IMR-90 (cell line): ENCODE results near the gene CDKN1C. TPM values are rescaled to one million over a fixed set of nuclear protein-coding genes. Genes with fewer than 3 reads are reported as not detected.

Source experiments
- ATAC-seq: fragments of 200-7000 bp; cut with Tn5 transposase; 2 replicates; pipeline ENCODE4 v1.9.1; 2020; ENCODE audit warnings: low read depth, mild to moderate bottlenecking, moderate library complexity
- BruUV-seq: library from RNA; stranded (reverse); fragments of 400-500 nt; replicated peaks from 2 replicates; lab custom pipeline; 2021; lab: Mats Ljungman, UMichigan
- CTCF ChIA-PET: fragments of 300-600 bp; formaldehyde crosslinking; extraction: SDS; loops from one replicate; lab custom pipeline; 2021; ENCODE audit warnings: antibody characterized with exemption; lab: Yijun Ruan, JAX
- POLR2A ChIA-PET: fragments of 300-600 bp; sonication (Branson Sonifier 250); formaldehyde crosslinking; loops from one replicate; lab custom pipeline; 2022; ENCODE audit warnings: antibody characterized with exemption; ENCODE audit not compliant: unreplicated experiment; lab: Charles Lee
- DNase-seq: peaks from one replicate; pipeline ENCODE4 v3.0.0; 2013
- H2AFZ ChIP-seq: replicated peaks from 2 replicates; pipeline ENCODE3; 2013; ENCODE audit warnings: low read length, mild to moderate bottlenecking; ENCODE audit not compliant: poor library complexity
- H2AK5ac ChIP-seq: 2 replicates; pipeline ENCODE4 v1.6.1; 2013; ENCODE audit warnings: low read depth, low read length, inconsistent platforms
- H2AK9ac ChIP-seq: replicated peaks from 2 replicates; pipeline ENCODE3; 2013; ENCODE audit warnings: mild to moderate bottlenecking, low read depth, low read length, moderate library complexity; ENCODE audit not compliant: poor library complexity
- H2BK120ac ChIP-seq: 2 replicates; pipeline ENCODE4 v1.6.1; 2013; ENCODE audit warnings: low read depth, low read length, inconsistent platforms
- H2BK15ac ChIP-seq: 3 replicates; pipeline ENCODE4 v1.6.1; 2013; ENCODE audit warnings: low read depth, low read length, inconsistent platforms
- H2BK20ac ChIP-seq: 2 replicates; pipeline ENCODE4 v1.6.1; 2013; ENCODE audit warnings: low read depth, mild to moderate bottlenecking, inconsistent platforms, low read length, moderate library complexity
- H2BK5ac ChIP-seq: 2 replicates; pipeline ENCODE4 v1.6.1; 2013; ENCODE audit warnings: mild to moderate bottlenecking, low read depth, low read length, inconsistent platforms; ENCODE audit not compliant: poor library complexity, severe bottlenecking
- H3K14ac ChIP-seq: replicated peaks from 2 replicates; pipeline ENCODE4 v1.6.1; 2013; ENCODE audit warnings: low read depth, low read length, inconsistent platforms
- H3K18ac ChIP-seq: 2 replicates; pipeline ENCODE4 v1.6.1; 2013; ENCODE audit warnings: low read depth, low read length, control low read depth
- H3K23ac ChIP-seq: 2 replicates; pipeline ENCODE4 v1.6.1; 2013; ENCODE audit warnings: low read depth, low read length, inconsistent platforms
- H3K27ac ChIP-seq: 2 replicates; pipeline ENCODE4 v1.5.1; 2013; ENCODE audit warnings: mild to moderate bottlenecking, control low read depth, low read length; ENCODE audit not compliant: insufficient read depth
- H3K27me3 ChIP-seq: 2 replicates; pipeline ENCODE4 v1.6.1; 2013; ENCODE audit warnings: low read length; ENCODE audit not compliant: control insufficient read depth, insufficient read depth
- H3K36me3 ChIP-seq: 2 replicates; pipeline ENCODE4 v1.6.1; 2013; ENCODE audit warnings: low read length, mixed read lengths; ENCODE audit not compliant: control insufficient read depth, insufficient read depth
- H3K4ac ChIP-seq: 2 replicates; pipeline ENCODE4 v1.6.1; 2013; ENCODE audit warnings: low read depth, low read length, inconsistent platforms
- H3K4me1 ChIP-seq: 2 replicates; pipeline ENCODE4 v1.6.1; 2013; ENCODE audit warnings: low read length, mixed read lengths; ENCODE audit not compliant: control insufficient read depth, insufficient read depth
- H3K4me2 ChIP-seq: 2 replicates; pipeline ENCODE4 v1.6.1; 2013; ENCODE audit warnings: low read depth, mild to moderate bottlenecking, control low read depth, low read length, moderate library complexity
- H3K4me3 ChIP-seq: 2 replicates; pipeline ENCODE4 v1.5.1; 2013; ENCODE audit warnings: low read depth, mild to moderate bottlenecking, control low read depth, low read length, moderate library complexity; ENCODE audit not compliant: insufficient read depth
- H3K56ac ChIP-seq: 2 replicates; pipeline ENCODE4 v1.6.1; 2013; ENCODE audit warnings: low read length, inconsistent platforms; ENCODE audit not compliant: insufficient read depth; ENCODE audit errors: extremely low read depth
- H3K79me1 ChIP-seq, 2 experiments: 2 replicates each; pipeline ENCODE4 v1.6.1; 2013; ENCODE audit warnings: low read length in 2 of 2, inconsistent platforms in 1 of 2, low read depth in 1 of 2
- H3K9ac ChIP-seq: 2 replicates; pipeline ENCODE4 v1.6.1; 2013; ENCODE audit warnings: low read depth, low read length, control low read depth
- H3K9me1 ChIP-seq: 2 replicates; pipeline ENCODE4 v1.6.1; 2013; ENCODE audit warnings: low read length, inconsistent platforms; ENCODE audit not compliant: insufficient read depth
- H3K9me3 ChIP-seq: 2 replicates; pipeline ENCODE4 v1.6.1; 2013; ENCODE audit warnings: low read length; ENCODE audit not compliant: control insufficient read depth, insufficient read depth
- H4K20me1 ChIP-seq: 2 replicates; pipeline ENCODE4 v1.6.1; 2013; ENCODE audit warnings: low read length, inconsistent platforms; ENCODE audit not compliant: insufficient read depth
- H4K5ac ChIP-seq: 2 replicates; pipeline ENCODE4 v1.6.1; 2013; ENCODE audit warnings: mild to moderate bottlenecking, low read depth, low read length, control low read depth
- H4K8ac ChIP-seq, 2 experiments: 2 replicates each; pipeline ENCODE4 v1.6.1; 2013; ENCODE audit warnings: low read depth in 2 of 2, low read length in 2 of 2, control low read depth in 1 of 2, inconsistent platforms in 1 of 2
- H4K91ac ChIP-seq: 2 replicates; pipeline ENCODE4 v1.6.1; 2013; ENCODE audit warnings: low read depth, low read length, inconsistent platforms; ENCODE audit not compliant: insufficient read depth
- CEBPB ChIP-seq: IDR thresholded peaks from 2 replicates; pipeline ENCODE4 v1.6.1; 2012; ENCODE audit warnings: low read depth, low read length, improper control_type of control experiment
- CHD1 ChIP-seq: IDR thresholded peaks from 2 replicates; pipeline ENCODE4 v1.6.1; 2012; ENCODE audit warnings: low read depth, low read length, improper control_type of control experiment
- ELK1 ChIP-seq: fragments of 150-350 bp; IDR thresholded peaks from 2 replicates; pipeline ENCODE4 v1.6.1; 2016; ENCODE audit warnings: low read depth, mild to moderate bottlenecking, low read length, moderate library complexity, borderline replicate concordance
- FOS ChIP-seq: fragments of 150-350 bp; IDR thresholded peaks from 2 replicates; pipeline ENCODE4 v1.6.1; 2016; ENCODE audit warnings: low read depth, low read length
- MAZ ChIP-seq: IDR thresholded peaks from 2 replicates; pipeline ENCODE4 v1.6.1; 2012; ENCODE audit warnings: low read depth, mild to moderate bottlenecking, low read length, improper control_type of control experiment, moderate library complexity, borderline replicate concordance
- MXI1 ChIP-seq: IDR thresholded peaks from 2 replicates; pipeline ENCODE4 v1.6.1; 2012; ENCODE audit warnings: low read depth, mild to moderate bottlenecking, low read length, moderate library complexity, borderline replicate concordance
- NFE2L2 ChIP-seq: fragments of 150-350 bp; IDR thresholded peaks from 2 replicates; pipeline ENCODE4 v1.6.1; 2016; ENCODE audit warnings: low read depth, mild to moderate bottlenecking, low read length
- RFX5 ChIP-seq: IDR thresholded peaks from 2 replicates; pipeline ENCODE4 v1.8.0; 2012; ENCODE audit warnings: low read depth, mild to moderate bottlenecking, low read length, moderate library complexity
- SMC3 ChIP-seq: fragments of 150-350 bp; IDR thresholded peaks from 2 replicates; pipeline ENCODE4 v1.6.1; 2016; ENCODE audit warnings: low read depth, mild to moderate bottlenecking, antibody characterized with exemption, low read length, moderate library complexity
- WGBS, 2 experiments: methylation state at CpG; one replicate each; pipeline versions ENCODE4 v1.1.5 to v1.1.7; 2013; ENCODE audit warnings: missing lambda C conversion rate in 2 of 2; ENCODE audit not compliant: insufficient read length in 1 of 2; ENCODE audit errors: extremely low coverage in 2 of 2; 5-methylcytosine and 5-hydroxymethylcytosine counted together
- dilution Hi-C: fragments of 300-500 bp; cut with HindIII; formaldehyde crosslinking; loops from one replicate; pipeline ENCODE4 v1.14.3; 2018; ENCODE audit warnings: low sequenced_read_pairs; ENCODE audit not compliant: unreplicated experiment
- in situ Hi-C: fragments of 300-500 bp; cut with MboI; formaldehyde crosslinking; loops from 3 replicates; pipeline ENCODE4 v1.14.3; 2019; ENCODE audit warnings: low sequenced_read_pairs, inconsistent platforms, mixed read lengths
- intact Hi-C: fragments of 100-400 bp; cut with micrococcal nuclease; formaldehyde crosslinking; loops from 2 replicates; pipeline ENCODE4 v1.10.0; 2022
- polyA plus RNA-seq, 3 experiments: library from polyadenylated mRNA; depleted of rRNA; stranded (reverse); fragments of >200 nt; gene quantifications; 2 replicates each; pipeline ENCODE4 v1.2.3, GENCODE V29; 2012; ENCODE audit warnings: low replicate concordance in 1 of 3
- total RNA-seq: library from RNA; depleted of rRNA; stranded (reverse); fragments of >200 nt; gene quantifications from 2 replicates; pipeline ENCODE4 v1.2.3, GENCODE V29; 2012

Gene CDKN1C
- total and polyA plus RNA-seq, 2 of the 4 experiments (the other 2 are of a cell fraction) = 1.6 to 3.0 TPM

- no peak for TF ChIP-seq ELK1
- TF ChIP-seq CHD1 = no peak
- no peak for TF ChIP-seq RFX5
Measured at GRCh38 chr11:2869134-2869526, 16.4 kb downstream of the CDKN1C start (continued).

- Histone ChIP-seq H2BK15ac (no peak overlapping the region), H3K56ac (no peak overlapping the region), H2AFZ (no peak overlapping the region), H3K4me2 (no peak overlapping the region), H4K8ac (no peak overlapping the region), H3K9me1 (no peaks in the 10 kb centered on the region), H3K4me1 (peaks cover 2% of the 10 kb centered on the region; the same call in 1 of the 2 replicates), H3K23ac (no peak overlapping the region), H3K4ac (no peak overlapping the region), H2BK120ac (no peak overlapping the region), H3K14ac (no peak overlapping the region), H4K20me1 (no peaks in the 10 kb centered on the region), H3K4me3 (no peak overlapping the region), H3K27me3 (peaks cover 67% of the 10 kb centered on the region), H4K91ac (no peak overlapping the region), H4K5ac (no peak overlapping the region), H3K9ac (no peak overlapping the region), H3K27ac (no peak overlapping the region), H3K36me3 (no peaks in the 10 kb centered on the region), H2BK5ac (no peak overlapping the region), H2AK5ac (no peak overlapping the region), H3K79me1 (no peaks in the 10 kb centered on the region), H2AK9ac (no peak overlapping the region), H2BK20ac (no peak overlapping the region), H3K18ac (no peak overlapping the region), H3K9me3 (peaks cover 11% of the 10 kb centered on the region)
- WGBS, 2 experiments = 48% methylated on average over 5 of the region's 16 CpGs; no CpG with 5 or more reads in 1 of the 2 experiments
- ATAC-seq = no peak
- in situ Hi-C loops = no loop called here
- POLR2A ChIA-PET = no interaction called here
- no TSS peak for BruUV-seq
- intact Hi-C loops = no loop called here
- dilution Hi-C loops = no loop called here
- DNase-seq = no peak
- CTCF ChIA-PET = no interaction called here
- TF ChIP-seq NFE2L2 = no peak
- TF ChIP-seq SMC3 = no peak
- TF ChIP-seq FOS = no peak
- no peak for TF ChIP-seq MAZ
- no peak for TF ChIP-seq MXI1
- TF ChIP-seq CEBPB = no peak
Measured at GRCh38 chr11:2868506-2869133, 17.0 kb downstream of the CDKN1C start.
